ENCODE measurements around the gene EHD3. TPM values are rescaled to one million over a fixed set of nuclear protein-coding genes. Genes with fewer than 3 reads are reported as not detected.
"Not testable (repeated sequence)": the region's sequence is repeated elsewhere in the genome, so short reads cannot be mapped to it uniquely, and the experiment has no call there.

EHD3 gene
- total RNA-seq, 1 donor: 48.8 TPM

DNA sequence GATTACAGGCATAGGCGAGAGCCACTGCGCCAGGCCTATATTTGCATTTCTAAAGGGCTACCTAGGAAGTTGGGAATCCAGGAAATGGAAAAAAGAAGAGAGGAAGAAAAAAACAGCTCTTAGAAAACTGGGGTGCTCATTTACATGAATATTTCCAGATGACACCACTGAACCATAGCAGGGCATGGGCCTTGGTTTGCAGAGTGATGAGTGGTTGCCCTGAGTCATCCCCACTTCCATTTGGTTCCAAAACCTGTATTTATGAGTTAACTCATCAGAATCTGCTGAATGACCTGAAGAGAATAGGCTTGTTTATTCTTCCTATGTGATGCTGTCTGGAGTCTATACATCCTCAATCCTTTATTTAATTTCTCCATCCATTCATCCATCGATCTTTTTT, 36.2 kb downstream of the EHD3 start:
- no peak for DNase-seq (ENCODE audit: low read depth)
- TF ChIP-seq, protein P1, sequence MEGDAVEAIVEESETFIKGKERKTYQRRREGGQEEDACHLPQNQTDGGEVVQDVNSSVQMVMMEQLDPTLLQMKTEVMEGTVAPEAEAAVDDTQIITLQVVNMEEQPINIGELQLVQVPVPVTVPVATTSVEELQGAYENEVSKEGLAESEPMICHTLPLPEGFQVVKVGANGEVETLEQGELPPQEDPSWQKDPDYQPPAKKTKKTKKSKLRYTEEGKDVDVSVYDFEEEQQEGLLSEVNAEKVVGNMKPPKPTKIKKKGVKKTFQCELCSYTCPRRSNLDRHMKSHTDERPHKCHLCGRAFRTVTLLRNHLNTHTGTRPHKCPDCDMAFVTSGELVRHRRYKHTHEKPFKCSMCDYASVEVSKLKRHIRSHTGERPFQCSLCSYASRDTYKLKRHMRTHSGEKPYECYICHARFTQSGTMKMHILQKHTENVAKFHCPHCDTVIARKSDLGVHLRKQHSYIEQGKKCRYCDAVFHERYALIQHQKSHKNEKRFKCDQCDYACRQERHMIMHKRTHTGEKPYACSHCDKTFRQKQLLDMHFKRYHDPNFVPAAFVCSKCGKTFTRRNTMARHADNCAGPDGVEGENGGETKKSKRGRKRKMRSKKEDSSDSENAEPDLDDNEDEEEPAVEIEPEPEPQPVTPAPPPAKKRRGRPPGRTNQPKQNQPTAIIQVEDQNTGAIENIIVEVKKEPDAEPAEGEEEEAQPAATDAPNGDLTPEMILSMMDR (IDR thresholded peaks at IDR 0.05; ENCODE audit: insufficient read depth, low read depth, low read length): no peak
- no peak overlapping the region for H3K4me3 ChIP-seq (ENCODE audit: low read depth, low read length)

DNA sequence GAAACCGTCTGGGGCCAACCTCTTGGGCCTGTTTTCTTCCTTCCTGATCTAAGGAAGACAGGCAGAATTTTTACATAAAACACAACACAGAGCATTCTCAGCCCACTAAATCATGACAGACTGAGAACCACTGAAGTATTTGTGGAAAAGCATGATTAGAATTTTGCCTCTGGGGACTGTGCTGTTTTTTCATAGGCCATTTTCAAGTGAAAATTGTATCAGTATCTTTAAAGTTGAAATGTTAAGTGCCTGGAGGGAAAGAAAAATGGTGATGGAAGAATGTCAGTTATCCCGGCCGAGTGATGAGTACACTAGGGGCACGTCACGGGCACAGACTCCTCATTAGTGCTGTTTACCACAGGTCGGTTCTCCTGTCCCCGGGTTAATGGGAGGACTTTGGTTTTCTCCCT, 36.9 kb downstream of the EHD3 start:
- TF ChIP-seq, protein P1 (IDR thresholded peaks at IDR 0.05; ENCODE audit: insufficient read depth, low read depth, low read length): no peak
- DNase-seq (ENCODE audit: low read depth): peak; percentile 51

DNA sequence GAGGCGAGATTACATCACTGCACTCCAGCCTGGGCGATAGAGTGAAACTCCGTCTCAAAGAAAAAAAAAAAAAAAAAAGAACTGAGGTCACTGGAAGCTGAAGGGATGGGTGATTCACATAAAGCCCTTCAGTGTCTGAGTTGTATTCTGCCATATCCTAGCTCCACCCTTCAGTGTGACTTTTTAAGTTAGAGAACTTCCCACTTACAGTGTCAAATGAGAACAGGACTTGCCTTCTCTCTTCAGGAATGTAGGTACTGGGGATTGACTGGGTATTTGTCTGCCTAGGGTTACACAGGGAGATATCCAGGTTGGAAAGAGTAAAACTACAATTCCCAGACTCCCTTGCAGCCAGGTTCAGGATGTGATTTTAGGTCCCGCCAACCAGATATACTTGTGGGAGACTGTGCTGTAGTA, 37.9 kb downstream of the EHD3 start:
- TF ChIP-seq, protein P1 (IDR thresholded peaks at IDR 0.05; ENCODE audit: insufficient read depth, low read depth, low read length): no peak
- no peak overlapping the region for H3K4me3 ChIP-seq (ENCODE audit: low read depth, low read length)
- peak; percentile 30 for DNase-seq (ENCODE audit: low read depth)

More for the DNA sequence above, 36.9 kb downstream of the EHD3 start:
- H3K4me3 ChIP-seq (ENCODE audit: low read depth, low read length): no peak overlapping the region

DNA sequence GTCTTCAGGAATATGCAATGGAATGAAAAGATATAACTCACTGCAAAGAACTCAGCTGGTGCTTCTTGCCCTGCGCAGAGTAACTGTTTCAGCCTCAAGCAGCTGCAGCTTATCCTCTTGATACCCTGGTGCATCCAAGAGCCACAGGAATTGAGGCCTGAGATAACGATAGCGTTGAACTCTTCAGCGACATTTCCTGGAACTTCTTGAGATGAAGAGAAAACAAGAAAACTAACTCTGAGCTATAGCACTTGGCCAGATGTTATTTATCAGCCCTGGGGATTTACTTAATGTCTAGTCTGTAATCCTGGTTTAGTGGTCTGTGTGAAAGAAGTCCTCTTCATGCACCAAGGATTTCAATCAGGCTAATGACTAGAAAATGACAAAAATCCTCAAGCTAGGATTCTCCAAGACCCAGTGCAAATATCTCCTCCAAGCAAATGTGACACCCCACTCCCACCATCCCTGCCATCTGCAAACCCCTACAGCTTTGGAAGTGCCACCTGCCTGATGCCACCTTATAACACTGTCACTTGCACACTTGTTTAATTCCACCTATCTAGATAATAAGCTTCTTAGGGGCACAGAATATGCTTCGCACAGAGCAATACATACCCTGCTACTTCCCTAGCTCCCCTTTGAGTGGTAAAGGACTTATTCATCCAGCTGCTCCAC, 40.6 kb downstream of the EHD3 start:
- DNase-seq (ENCODE audit: low read depth): peak; percentile 97
- no peak overlapping the region for H3K4me3 ChIP-seq (ENCODE audit: low read depth, low read length)
- TF ChIP-seq, protein P1 (IDR thresholded peaks at IDR 0.05; ENCODE audit: insufficient read depth, low read depth, low read length): no peak

DNA sequence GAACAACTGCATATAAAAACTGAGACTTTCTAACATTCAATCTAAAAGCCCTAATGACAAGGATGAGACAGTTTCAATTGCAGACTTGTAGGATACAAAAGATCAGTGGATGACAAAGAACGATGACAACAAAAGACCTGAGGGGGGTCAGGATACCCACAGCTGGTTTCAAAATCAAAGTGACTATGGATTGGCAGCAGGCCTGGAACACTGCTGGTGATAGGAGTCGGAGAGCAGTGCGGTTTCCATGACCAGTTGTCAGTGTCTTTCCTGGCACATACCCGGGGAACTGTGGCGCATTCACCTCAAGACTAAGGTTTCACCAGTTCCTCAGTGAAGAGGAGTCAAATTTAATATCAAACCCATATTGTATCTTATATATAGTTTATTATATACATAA, 42.0 kb downstream of the EHD3 start:
- TF ChIP-seq, protein P1 (IDR thresholded peaks at IDR 0.05; ENCODE audit: insufficient read depth, low read depth, low read length): no peak
- no peak overlapping the region for H3K4me3 ChIP-seq (ENCODE audit: low read depth, low read length)
- no peak for DNase-seq (ENCODE audit: low read depth)

DNA sequence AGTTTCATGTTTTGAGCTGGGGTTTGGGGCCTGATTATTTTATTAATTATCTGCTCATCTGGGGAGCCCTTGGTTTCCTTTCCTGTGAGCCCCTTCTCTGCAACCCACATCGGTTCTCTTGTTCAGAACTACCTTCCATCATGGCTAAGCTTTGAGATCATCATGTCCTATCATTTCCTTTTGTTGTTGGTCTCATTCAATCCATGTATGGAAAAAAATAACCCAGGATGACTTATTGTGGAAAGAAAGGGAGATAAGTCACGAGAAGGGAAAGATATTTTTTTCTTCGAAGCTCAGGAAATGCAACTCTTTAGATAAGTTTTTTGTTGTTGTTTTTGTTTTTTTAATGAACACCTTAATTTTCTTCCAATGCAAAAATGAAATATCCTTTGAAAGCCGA, 43.7 kb downstream of the EHD3 start:
- no peak for DNase-seq (ENCODE audit: low read depth)
- TF ChIP-seq, protein P1 (IDR thresholded peaks at IDR 0.05; ENCODE audit: insufficient read depth, low read depth, low read length): no peak

DNA sequence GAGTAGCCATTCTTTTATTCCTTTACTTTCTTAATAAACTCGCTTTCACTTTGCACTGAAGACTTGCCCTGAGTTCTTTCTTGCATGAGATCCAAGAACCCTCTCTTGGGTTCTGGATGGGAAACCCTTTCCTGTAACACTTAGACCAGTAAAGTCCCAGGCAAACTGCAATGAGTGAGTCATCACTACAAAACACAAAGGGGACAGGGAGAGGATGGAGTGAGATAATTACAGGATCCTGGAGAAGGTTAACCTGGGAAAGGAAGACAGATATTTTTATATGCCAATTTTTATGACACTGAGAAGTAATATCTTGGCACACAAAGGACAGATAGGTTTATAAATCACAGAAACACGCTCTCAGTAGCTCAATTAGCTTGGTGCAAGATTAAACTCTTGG, 48.7 kb downstream of the EHD3 start:
- TF ChIP-seq, protein P1 (IDR thresholded peaks at IDR 0.05; ENCODE audit: insufficient read depth, low read depth, low read length): no peak
- H3K4me3 ChIP-seq (ENCODE audit: low read depth, low read length): no peak overlapping the region
- no peak for DNase-seq (ENCODE audit: low read depth)

More for the DNA sequence above, 43.7 kb downstream of the EHD3 start:
- H3K4me3 ChIP-seq (ENCODE audit: low read depth, low read length): no peak overlapping the region

DNA sequence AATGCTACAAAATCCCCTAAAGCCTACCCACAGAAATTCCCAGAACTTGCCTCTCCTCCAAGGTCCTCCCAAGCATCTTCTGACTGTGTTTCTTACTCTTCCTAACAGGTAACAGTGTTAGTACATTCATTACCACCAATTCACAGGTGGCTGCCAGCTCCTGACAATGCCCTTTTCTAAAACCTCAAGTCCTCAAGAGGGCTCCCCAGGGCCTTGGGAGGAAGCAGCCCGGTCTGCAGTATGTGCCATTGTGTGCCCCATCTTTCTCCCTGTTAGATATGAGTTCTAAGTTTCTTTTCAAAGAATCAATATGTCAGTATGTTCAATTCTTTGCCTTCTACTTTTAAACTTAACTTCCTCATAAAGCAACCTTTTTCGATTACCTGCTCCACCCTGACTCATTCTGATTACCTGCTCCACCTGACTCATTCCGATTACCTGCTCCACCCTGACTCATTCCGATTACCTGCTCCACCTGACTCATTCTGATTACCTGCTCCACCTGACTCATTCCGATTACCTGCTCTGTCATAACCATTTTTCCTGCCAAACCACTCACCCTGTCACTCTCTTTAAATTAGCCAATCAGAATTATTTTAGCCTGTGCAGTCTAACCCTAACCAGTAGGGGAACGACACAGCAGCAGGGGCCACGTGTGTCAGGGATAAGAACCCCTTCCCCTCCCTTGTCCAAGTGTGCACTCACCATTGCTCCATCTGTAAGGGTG, 49.4 kb downstream of the EHD3 start:
- not testable (repeated sequence) for DNase-seq (ENCODE audit: low read depth); H3K4me3 ChIP-seq (ENCODE audit: low read depth, low read length)
